GM21737 (cell line): ENCODE data around the gene C4orf17.
"Not testable (repeated sequence)": the region's sequence is repeated elsewhere in the genome, so short reads cannot be mapped to it uniquely, and the experiment has no call there.

Source experiments
- ATAC-seq: cut with Tn5 transposase; IDR thresholded peaks from one replicate; pipeline ENCODE4 v1.9.1; 2021; ENCODE audit warnings: mild to moderate bottlenecking, moderate library complexity; ENCODE audit not compliant: unreplicated experiment

The C4orf17 gene

GRCh38 chr4:99510721-99511120 lies at the start of gene C4orf17:
C4orf17 (plus strand) TSS chr4:99511021; CDS start chr4:99513082, 2,061 bp downstream.
- ATAC-seq: no peak

- ATAC-seq: no peak
Measured at GRCh38 chr4:99461623-99462401, 49.0 kb upstream of the C4orf17 start.

DNA sequence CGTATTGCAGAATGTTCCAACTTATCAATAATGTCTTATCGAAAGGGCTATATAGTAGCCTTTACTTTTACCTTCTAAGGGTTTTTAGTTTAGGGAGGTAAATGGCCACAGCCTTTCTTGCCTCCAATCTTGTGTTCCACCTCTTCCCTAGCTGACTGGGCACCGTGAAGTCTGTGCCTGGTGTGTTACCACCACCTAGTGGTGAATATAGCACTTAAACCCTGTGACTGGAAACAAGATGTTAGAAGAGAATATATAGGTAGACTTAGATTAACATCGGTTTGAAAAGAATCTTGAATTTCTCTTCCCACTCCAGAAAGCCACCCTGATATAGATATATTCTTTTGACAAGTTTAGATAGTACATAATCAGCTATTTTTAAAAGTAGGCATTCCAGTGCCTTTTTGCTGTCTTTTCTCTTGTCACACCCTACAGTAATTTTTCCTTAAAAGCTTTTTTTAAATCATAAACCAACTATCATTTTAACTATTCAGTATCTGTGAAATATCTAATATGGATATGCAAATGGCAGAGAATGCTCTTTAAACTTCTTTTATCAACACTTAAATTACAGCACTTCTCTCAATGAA lies 47.9 kb upstream of the C4orf17 start:
- ATAC-seq: peak; percentile 90

DNA sequence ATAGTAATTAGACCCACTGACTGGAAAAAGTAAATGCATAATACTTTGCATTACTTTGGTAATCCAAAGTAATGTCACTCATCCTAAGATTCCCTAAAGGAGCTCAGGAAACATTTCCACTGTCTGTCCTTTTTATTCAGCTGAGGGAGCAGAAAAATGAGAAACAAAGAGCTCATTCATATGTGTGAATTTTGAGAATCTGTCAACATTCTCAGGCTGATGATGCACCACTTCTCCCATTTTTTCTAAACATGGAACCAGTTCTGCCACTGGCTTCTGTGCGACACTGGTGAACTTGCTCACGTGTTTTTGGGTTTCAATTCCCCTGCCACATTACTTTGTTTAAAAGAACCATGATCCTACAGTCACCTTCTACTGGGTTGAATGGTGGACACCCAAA lies 47.3 kb upstream of the C4orf17 start:
- ATAC-seq: no peak

GRCh38 chr4:99467887-99468286 lies 42.9 kb upstream of the C4orf17 start:
- ATAC-seq: no peak

DNA sequence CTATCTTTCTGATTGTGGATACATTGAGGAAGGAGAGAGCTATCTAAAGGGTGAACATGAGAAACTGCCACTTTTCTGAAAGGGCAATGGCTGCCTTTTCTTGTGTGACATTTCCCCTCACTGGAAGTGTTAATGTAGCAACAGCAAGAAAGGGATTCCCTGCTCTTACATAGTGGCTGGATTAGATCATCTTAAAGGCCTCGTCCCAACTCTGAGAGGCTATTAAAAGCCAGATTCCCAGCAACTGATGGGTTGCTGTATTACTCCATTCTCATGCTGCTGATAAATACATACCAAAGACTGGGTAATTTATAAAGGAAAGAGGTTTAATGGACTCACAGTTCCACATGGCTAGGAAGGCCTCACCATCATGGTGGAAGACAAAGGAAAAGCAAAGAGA lies 41.9 kb upstream of the C4orf17 start:
- ATAC-seq: no peak

DNA sequence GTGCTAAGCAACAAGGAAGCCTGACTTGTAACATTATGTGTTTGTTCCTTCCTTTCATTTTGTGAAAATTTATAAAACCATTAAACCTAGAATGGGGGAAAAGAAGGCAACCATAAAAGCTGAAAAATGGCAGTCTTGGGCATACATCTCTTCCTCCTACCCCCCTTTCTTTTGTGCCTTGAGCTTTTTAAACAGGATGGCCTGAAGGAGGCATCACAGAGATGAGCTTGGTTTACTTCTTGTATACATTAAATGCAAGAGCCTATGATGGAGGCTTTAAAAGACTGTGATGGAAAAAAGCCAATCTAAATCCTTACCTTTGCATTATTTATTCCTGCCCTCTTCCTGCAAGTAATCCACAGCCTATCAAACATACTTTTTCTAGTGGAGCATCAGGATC lies 39.5 kb upstream of the C4orf17 start:
- ATAC-seq: no peak

- no peak for ATAC-seq
Measured at GRCh38 chr4:99471896-99472295, 38.9 kb upstream of the C4orf17 start.

GRCh38 chr4:99473131-99473530 lies 37.7 kb upstream of the C4orf17 start:
- no peak for ATAC-seq

- no peak for ATAC-seq
Measured at GRCh38 chr4:99483636-99484035, 27.2 kb upstream of the C4orf17 start.

DNA sequence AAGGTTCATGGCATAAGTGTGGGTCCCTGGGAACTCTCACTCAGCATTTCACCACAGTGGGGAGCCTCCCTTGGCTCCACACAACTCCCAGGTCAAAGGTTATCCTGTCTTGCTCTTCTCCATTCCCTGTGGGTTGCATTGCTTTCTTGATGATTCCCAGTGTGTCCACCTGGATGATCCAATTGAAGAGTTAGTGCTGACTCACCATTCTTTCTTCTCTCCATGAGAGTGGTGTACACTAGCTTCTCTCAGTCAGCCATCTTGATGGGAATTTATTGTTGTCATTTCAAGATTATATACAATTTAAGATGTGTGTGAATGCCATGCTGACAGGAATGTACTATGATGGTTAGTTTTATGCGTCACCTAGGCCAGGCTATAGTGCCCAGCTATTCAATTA lies 25.6 kb upstream of the C4orf17 start:
- no peak for ATAC-seq

DNA sequence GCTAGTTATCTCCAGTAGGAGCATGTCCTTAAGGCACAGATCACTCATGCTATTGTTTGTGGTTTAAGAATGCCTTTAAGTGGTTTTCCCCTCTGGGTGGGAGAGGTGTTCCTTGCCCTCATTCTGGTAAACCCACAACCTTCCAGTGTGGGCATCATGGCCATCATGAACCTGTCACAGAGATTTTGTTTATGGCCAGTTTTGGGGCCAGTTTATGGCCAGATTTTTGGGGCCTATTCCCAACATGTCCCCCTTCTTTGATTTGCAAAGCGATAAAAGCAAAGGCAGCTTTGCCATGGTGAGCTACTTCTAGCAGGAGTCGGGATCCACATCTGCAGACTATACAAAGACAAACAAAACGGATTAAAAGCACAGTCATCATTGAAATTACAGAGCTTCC lies 24.2 kb upstream of the C4orf17 start:
- not testable (repeated sequence) for ATAC-seq

GRCh38 chr4:99490286-99490685 lies 20.5 kb upstream of the C4orf17 start:
- ATAC-seq: no peak

DNA sequence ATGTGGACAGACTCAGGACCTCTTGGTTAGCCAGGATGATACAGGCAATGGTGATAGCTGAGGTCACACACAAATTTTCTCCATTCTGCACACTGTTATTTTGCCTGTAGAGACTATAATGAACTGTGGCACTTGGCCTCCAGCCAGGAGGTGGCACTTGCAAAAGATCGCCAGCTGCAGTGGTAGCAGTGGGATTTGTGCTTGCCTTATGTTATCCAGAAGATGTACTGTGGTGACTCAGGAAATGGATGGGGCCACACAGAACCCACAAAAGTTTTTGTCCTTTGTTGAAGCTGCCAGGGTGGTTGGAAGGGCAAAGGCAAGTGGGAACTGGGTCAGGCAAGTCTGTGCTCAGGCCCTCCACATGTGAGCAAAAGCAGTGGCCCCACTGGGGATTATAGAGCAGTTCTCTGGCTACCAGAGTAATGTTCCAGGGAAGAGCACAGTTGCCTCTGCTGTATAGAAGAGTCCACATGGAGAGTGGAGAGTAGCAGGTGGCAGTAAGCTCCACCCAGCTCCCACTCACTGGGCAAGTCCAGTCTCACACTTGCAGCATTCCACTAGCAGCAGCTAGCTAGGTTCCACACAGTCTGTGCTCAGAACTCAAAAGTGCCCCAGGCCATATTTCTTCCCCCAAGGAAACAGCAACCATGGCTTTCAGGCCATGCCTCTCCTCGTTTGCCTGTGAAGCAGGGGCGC lies 5.9 kb upstream of the C4orf17 start:
- ATAC-seq: no peak

DNA sequence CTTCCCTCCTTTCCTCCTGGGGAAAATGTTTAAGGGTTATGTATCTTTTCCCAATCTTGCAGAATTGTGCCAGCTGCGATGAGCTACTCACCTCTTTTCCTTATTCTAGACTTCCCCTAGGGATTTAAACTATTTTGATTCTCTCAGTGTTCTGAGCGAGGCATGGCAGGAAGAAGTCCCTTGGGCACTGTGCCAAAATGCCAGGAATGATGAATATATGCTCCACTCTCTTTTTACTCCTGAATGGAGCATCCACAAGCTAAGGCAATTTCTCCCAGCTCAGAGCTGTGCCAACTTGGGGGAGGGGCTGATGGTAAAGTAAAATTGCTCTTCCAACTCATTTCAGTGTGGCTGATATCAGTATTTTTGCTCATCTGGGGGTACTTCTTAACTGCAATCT lies 4.0 kb upstream of the C4orf17 start:
- no peak for ATAC-seq

GRCh38 chr4:99507349-99507748 lies 3.5 kb upstream of the C4orf17 start:
- no peak for ATAC-seq

DNA sequence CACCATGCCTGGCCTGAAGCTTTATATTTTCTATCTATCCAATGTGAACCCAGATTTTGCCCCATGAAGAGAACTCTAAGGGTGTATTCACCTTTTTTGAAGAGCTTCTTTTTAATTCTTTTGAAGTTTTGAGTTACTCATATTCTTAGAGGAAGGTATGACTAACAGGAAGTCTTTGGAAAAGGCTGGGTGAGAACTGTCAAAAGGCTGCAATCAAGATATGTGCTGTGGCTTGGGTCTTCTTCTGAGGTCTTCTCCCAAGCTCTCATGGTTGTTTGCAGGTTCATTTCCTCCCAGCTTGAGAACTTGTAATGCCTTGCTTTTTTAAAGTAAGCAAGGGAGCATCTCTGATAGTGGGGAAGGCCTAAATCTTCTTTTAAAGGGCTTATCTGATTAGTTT lies 3.1 kb upstream of the C4orf17 start:
- no peak for ATAC-seq

DNA sequence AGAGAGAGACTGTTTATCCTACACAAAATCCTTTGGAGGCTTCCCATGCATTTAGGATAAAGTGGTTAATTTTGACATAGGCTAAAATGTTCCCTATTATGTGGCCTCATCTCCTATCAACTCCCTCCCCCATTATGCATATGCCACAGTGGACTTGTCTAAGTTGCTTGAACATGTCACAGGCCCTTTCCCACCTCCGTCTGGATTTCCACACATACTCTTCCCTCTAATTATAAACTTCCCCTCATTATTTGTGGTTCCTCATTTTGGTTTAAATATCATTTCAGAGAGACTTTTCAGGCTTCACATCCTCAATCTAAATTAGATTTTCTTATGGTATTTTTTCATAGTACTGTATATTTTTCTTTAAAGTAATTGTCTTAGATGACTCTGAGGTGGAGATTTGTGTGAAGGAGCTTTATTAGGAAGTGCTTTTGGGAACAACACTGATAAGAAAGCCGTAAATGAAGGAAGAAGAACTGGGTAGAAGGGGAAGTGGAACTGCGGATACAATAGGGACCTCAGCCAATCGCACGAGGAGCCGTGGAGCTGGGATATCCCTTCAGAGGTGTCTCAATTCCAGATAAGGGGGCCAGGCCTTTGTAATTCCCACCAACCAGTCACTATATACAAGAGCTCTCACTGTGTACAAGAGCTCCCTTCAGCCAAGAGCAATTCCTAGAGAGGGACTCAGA lies 7.9 kb downstream of the C4orf17 start:
- no peak for ATAC-seq

DNA sequence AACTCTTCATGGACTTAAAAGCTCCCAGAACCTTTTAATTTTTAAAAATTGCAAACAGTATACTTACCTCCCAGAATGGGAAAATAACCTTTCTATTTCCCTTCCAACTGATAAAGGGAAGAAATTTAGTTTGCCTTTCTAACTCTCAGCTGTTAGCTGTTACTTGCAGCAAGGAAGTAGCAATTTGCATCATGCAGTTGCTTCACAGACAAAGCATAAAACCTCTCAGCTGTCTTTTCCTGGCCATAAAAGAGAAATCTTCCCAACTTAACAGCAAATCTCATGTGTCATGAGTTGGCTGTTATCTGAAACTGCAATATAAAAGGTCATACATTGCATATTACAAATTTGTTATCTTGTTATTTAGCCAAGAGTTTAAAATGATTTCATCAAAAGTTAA lies 18.4 kb downstream of the C4orf17 start:
- no peak for ATAC-seq

DNA sequence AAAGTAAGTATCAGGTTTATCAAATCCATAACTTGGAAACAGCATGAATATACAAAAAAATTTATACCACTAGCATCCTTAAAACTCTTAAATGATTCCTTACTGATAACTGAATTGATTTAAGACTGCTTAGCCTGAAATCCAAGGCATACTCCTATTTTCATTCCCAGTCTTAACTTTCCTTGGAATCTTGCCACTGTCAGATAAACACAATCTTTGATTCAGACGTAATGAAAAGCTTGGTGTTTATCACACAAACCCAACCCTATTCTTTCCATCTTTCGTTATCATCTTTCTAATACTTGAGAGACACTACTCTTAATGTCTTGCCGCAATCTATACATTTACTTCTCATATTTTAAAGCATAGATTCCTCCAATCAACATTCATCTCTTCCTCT lies 19.1 kb downstream of the C4orf17 start:
- no peak for ATAC-seq

DNA sequence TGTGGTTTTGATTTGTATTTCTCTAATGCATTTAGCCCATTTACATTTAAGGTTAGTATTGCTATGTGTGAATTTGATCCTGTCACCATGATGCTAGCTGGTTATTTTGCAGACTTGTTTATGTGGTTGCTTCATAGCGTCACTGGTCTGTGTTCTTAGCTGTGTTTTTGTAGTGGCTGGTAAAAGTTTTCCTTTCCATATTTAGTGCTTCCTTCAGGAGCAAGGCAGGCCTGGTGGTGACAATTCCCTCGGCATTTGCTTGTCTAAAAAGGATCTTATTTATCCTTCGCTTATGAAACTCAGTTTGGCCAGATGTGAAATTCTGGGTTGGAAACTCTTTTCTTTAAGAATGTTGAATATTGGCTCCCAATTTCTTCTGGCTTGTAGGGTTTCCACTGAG lies 23.9 kb downstream of the C4orf17 start:
- ATAC-seq: not testable (repeated sequence)

- ATAC-seq: no peak
Measured at GRCh38 chr4:99536271-99536670, 25.4 kb downstream of the C4orf17 start.
